GM12878 (cell line): ENCODE measurements around the gene CD180. TPM values are rescaled to one million over a fixed set of nuclear protein-coding genes. Genes with fewer than 3 reads are reported as not detected.

ENCODE experiments used
- BMI1 ChIP-seq: fragments of 450-650 bp; IDR thresholded peaks from 2 replicates; pipeline ENCODE4 v1.6.1; 2016; ENCODE audit warnings: mild to moderate bottlenecking, moderate library complexity, borderline replicate concordance
- CBX3 ChIP-seq: fragments of 200-600 bp; sonication (generic); IDR thresholded peaks from 2 replicates; pipeline ENCODE4 v1.6.1; 2016; ENCODE audit warnings: low read depth, borderline replicate concordance
- CREB1 ChIP-seq: IDR thresholded peaks from 2 replicates; pipeline ENCODE4 v1.6.1; 2012; ENCODE audit warnings: low read depth, mild to moderate bottlenecking, inconsistent platforms
- CUX1 ChIP-seq: IDR thresholded peaks from 2 replicates; pipeline ENCODE4 v1.6.1; 2012; ENCODE audit warnings: improper control_type of control experiment, low read depth, low read length; ENCODE audit not compliant: insufficient replicate concordance
- HSF1 ChIP-seq: fragments of 150-350 bp; IDR thresholded peaks from 2 replicates; pipeline ENCODE4 v1.6.1; 2014; ENCODE audit warnings: mild to moderate bottlenecking, low read depth, low read length
- IRF3 ChIP-seq: fragments of 450-650 bp; IDR thresholded peaks from 2 replicates; pipeline ENCODE4 v1.6.1; 2014; ENCODE audit warnings: mild to moderate bottlenecking
- POLR2AphosphoS5 ChIP-seq: IDR thresholded peaks from 2 replicates; pipeline ENCODE4 v1.6.1; 2011; ENCODE audit warnings: mild to moderate bottlenecking, low read length, inconsistent platforms
- SRF ChIP-seq, 2 experiments: IDR thresholded peaks; 2 replicates each; pipeline ENCODE4 v1.6.1; 2011; ENCODE audit warnings: low read depth in 2 of 2, low read length in 2 of 2, mild to moderate bottlenecking in 1 of 2, moderate library complexity in 1 of 2
- ZNF207 ChIP-seq: fragments of 450-650 bp; IDR thresholded peaks from 2 replicates; pipeline ENCODE4 v1.6.1; 2014; ENCODE audit warnings: antibody characterized with exemption, mild to moderate bottlenecking, borderline replicate concordance
- polyA plus RNA-seq, 11 experiments: library from polyadenylated mRNA; depleted of rRNA in 4 of 11; unstranded in 6 of 11; stranded (reverse) in 5 of 11; fragments of >200 nt; fragmentation: Nextera tagmentation in 4 of 11; fragmentation: Illumina TruSeq in 1 of 11; extraction: Ambion mirVana in 4 of 11; extraction: Trizol in 1 of 11; gene quantifications; 1 replicate in 1 of 11; 2 replicates in 10 of 11; pipeline versions ENCODE4 v1.2.1 to v1.2.3, GENCODE V29; 2011 to 2016; ENCODE audit warnings: inconsistent platforms in 2 of 11, missing spikeins in 2 of 11, low read depth in 1 of 11
- total RNA-seq, 4 experiments: library from RNA; depleted of rRNA in 3 of 4; stranded (reverse); fragments of >200 nt in 3 of 4; fragmentation: Illumina TruSeq in 1 of 4; extraction: Trizol in 1 of 4; gene quantifications; 2 replicates each; pipeline versions ENCODE4 v1.2.1 to v1.2.3, GENCODE V29; 2013 to 2021
- TF ChIP-seq, protein P1 (sequence below): fragments of 450-650 bp; IDR thresholded peaks from 2 replicates; pipeline ENCODE4 v1.6.1; 2016; ENCODE audit warnings: mild to moderate bottlenecking
- TF ChIP-seq, protein P2 (sequence below): fragments of 450-650 bp; formaldehyde crosslinking; IDR thresholded peaks from 2 replicates; pipeline ENCODE4 v1.4.0; 2022; ENCODE audit warnings: mild to moderate bottlenecking, moderate library complexity
- TF ChIP-seq, protein P3 (sequence below): fragments of 450-650 bp; conservative IDR thresholded peaks from 2 replicates; pipeline ENCODE4 v1.6.1; 2017; ENCODE audit warnings: mild to moderate bottlenecking, moderate library complexity

The CD180 gene
- total and polyA plus RNA-seq, 10 of the 15 experiments (the other 5 are each of a cell fraction or from before 2014, with no cell fraction given), result 0.22 to 9.7 (median 2.9) TPM

DNA sequence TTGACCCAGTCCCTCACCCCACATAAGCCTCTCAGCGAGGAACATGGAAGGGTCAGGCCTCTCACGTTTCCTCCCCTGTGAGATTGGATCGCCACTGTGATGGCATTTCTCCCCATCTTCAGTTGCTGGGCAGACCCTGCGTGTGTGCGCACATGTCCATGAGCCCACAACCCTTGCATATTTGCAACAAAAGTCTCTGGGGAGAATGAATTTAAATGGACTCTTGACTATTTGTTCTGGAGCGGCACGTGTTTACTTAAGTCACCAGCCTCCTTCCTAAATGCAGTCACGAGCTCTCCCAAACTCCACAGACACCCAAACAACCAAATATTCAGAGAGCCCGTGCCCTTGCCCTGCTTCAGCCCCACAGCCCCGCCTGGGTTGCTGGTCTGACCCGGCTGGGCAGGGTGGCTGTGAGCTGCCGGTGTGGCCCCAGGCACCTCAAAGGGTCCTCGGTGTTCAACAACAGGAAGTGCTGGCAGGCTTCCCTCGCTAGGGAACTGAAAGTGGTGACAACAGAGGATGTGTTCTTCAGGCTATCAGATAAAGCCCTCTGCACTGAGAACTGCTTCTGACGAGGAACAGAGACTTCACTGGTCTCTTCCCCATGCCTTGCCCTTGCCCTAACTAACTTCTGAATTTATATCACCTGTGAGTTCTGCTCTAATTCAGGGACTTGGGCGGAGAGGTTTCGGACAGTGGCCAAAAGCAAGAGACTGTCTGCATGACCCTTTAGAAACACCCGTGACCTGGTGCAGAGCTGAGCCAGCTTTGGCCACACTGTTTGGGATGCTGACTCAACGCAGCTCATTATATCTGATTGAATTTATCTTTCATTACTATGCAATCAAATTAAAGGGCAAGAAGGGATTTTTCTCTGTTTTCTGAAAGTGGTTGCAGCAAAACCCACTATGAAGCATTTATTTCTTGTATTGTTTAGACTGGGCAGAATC is 19.2 kb upstream of the CD180 start (continued):
- TF ChIP-seq, protein P1, sequence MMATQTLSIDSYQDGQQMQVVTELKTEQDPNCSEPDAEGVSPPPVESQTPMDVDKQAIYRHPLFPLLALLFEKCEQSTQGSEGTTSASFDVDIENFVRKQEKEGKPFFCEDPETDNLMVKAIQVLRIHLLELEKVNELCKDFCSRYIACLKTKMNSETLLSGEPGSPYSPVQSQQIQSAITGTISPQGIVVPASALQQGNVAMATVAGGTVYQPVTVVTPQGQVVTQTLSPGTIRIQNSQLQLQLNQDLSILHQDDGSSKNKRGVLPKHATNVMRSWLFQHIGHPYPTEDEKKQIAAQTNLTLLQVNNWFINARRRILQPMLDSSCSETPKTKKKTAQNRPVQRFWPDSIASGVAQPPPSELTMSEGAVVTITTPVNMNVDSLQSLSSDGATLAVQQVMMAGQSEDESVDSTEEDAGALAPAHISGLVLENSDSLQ, result no peak
- TF ChIP-seq HSF1 (no peak), CBX3 (no peak), BMI1 (no peak), IRF3 (no peak), SRF (IDR thresholded peaks at IDR 0.05; ENCODE audit: low read depth in 2 of 2, low read length in 2 of 2) (peak in 1 of 2 experiments; percentile 56; a peak in 1 of 4 replicates), CREB1 (peak; percentile 54), POLR2AphosphoS5 (no peak), CUX1 (no peak), ZNF207 (no peak)
- TF ChIP-seq, protein P2, sequence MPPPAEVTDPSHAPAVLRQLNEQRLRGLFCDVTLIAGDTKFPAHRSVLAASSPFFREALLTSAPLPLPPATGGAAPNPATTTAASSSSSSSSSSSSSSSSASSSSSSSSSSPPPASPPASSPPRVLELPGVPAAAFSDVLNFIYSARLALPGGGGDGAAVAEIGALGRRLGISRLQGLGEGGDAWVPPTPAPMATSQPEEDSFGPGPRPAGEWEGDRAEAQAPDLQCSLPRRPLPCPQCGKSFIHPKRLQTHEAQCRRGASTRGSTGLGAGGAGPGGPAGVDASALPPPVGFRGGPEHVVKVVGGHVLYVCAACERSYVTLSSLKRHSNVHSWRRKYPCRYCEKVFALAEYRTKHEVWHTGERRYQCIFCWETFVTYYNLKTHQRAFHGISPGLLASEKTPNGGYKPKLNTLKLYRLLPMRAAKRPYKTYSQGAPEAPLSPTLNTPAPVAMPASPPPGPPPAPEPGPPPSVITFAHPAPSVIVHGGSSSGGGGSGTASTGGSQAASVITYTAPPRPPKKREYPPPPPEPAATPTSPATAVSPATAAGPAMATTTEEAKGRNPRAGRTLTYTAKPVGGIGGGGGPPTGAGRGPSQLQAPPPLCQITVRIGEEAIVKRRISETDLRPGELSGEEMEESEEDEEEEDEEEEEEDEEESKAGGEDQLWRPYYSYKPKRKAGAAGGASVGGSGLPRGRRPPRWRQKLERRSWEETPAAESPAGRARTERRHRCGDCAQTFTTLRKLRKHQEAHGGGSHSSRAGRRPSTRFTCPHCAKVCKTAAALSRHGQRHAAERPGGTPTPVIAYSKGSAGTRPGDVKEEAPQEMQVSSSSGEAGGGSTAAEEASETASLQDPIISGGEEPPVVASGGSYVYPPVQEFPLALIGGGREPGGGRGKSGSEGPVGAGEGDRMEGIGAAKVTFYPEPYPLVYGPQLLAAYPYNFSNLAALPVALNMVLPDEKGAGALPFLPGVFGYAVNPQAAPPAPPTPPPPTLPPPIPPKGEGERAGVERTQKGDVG (CRISPR knock-in tag), result no peak
- TF ChIP-seq, protein P3, sequence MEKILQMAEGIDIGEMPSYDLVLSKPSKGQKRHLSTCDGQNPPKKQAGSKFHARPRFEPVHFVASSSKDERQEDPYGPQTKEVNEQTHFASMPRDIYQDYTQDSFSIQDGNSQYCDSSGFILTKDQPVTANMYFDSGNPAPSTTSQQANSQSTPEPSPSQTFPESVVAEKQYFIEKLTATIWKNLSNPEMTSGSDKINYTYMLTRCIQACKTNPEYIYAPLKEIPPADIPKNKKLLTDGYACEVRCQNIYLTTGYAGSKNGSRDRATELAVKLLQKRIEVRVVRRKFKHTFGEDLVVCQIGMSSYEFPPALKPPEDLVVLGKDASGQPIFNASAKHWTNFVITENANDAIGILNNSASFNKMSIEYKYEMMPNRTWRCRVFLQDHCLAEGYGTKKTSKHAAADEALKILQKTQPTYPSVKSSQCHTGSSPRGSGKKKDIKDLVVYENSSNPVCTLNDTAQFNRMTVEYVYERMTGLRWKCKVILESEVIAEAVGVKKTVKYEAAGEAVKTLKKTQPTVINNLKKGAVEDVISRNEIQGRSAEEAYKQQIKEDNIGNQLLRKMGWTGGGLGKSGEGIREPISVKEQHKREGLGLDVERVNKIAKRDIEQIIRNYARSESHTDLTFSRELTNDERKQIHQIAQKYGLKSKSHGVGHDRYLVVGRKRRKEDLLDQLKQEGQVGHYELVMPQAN, result no peak
